Esophagus (tissue), 2 donors: ENCODE results near the gene FUT8. TPM values are rescaled to one million over a fixed set of nuclear protein-coding genes. Genes with fewer than 3 reads are reported as not detected.

ENCODE experiments used
- H3K27ac ChIP-seq, 2 donors: one replicate each; pipeline ENCODE4 v1.5.1; 2013; ENCODE audit warnings: low read depth in 2 of 2, mild to moderate bottlenecking in 2 of 2, inconsistent platforms in 1 of 2, low read length in 1 of 2, moderate library complexity in 1 of 2
- H3K27me3 ChIP-seq, 2 donors: one replicate each; pipeline ENCODE4 v1.6.1; 2013; ENCODE audit warnings: low read length in 2 of 2, control low read depth in 1 of 2, mild to moderate bottlenecking in 1 of 2; ENCODE audit not compliant: insufficient read depth in 2 of 2, control insufficient read depth in 1 of 2
- H3K36me3 ChIP-seq, 2 donors: one replicate each; pipeline ENCODE4 v1.6.1; 2013; ENCODE audit warnings: low read length in 1 of 2; ENCODE audit not compliant: control insufficient read depth in 2 of 2, insufficient read depth in 2 of 2
- H3K4me1 ChIP-seq, 2 donors: one replicate each; pipeline ENCODE4 v1.6.1; 2013; ENCODE audit warnings: low read length in 1 of 2; ENCODE audit not compliant: control insufficient read depth in 2 of 2, insufficient read depth in 2 of 2
- H3K4me3 ChIP-seq, 2 donors: one replicate each; pipeline ENCODE4 v1.5.1; 2013; ENCODE audit warnings: low read length in 2 of 2, mild to moderate bottlenecking in 2 of 2, low read depth in 1 of 2, moderate library complexity in 1 of 2
- H3K9me3 ChIP-seq, 2 donors: one replicate each; pipeline ENCODE4 v1.6.1; 2013; ENCODE audit warnings: mild to moderate bottlenecking in 2 of 2, low read depth in 1 of 2, low read length in 1 of 2, moderate library complexity in 1 of 2; ENCODE audit not compliant: control insufficient read depth in 2 of 2, insufficient read depth in 1 of 2
- whole genome bisulfite sequencing, 2 donors: extraction: QIAGEN DNeasy Blood & Tissue Kit; methylation state at CpG; one replicate each; pipeline ENCODE4 v1.1.7; 2013; 5-methylcytosine and 5-hydroxymethylcytosine counted together
- polyA plus RNA-seq, 2 donors: library from polyadenylated mRNA; stranded (reverse); fragments of 200-250 nt; gene quantifications; one replicate each; pipeline ENCODE4 v1.2.3, GENCODE V29; 2013
- donor health status: healthy with polysubstance abuse.
- donor health status: Bipolar disorder and iron deficiency.

FUT8 gene
- polyA plus RNA-seq, 2 donors, result 2.5 to 3.4 TPM

DNA sequence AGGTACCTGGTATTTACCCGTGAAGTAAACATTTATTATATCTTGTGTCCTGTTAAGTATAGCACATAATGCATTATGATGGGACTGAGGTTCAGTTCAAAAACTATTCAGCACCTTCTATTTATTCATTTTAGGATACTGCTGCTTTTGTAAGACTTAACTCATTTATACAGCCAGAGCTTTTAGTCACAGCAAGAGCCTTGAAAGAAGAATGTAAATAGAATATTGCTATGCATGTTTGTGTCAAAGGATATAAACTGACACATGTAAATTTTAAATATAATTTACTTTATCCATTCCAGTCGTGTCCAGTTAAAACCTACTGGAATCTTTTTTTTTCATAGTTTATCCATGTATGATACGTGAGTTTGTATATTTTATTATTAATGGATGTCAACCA lies 168.8 kb downstream of the FUT8 start:
- 72 to 74% methylated on average over 3 of the region's 3 CpGs for WGBS, 2 donors

DNA sequence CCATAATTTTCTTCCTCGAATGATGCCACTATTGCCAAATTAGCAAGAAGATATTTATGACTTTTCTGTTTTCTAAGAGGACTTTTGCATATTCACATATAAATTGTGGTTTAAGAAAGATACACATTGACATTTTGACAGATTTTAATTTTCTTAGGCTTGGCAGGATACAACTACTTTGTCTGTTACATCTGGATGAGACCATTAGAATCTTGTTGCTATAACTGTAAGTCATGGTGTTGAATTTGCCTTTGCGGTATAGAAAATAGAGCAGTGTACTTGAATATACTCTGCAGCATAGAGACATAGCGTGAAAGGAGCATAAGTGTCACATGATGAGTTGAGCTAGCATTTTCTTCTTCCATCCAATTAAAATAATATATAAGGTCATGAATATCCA lies 169.3 kb downstream of the FUT8 start:
- Histone ChIP-seq H3K9me3 (no peaks in the 10 kb centered on the region), H3K27me3 (no peaks in the 10 kb centered on the region), H3K4me1 (no peaks in the 10 kb centered on the region), H3K27ac (no peak overlapping the region), H3K36me3 (no peaks in the 10 kb centered on the region), H3K4me3 (no peak overlapping the region)
- 94 to 99% methylated on average over 3 of the region's 3 CpGs for WGBS, 2 donors

More for the DNA sequence above, 168.8 kb downstream of the FUT8 start:
- H3K27me3 ChIP-seq, result no peaks in the 10 kb centered on the region
- H3K4me3 ChIP-seq, result no peak overlapping the region
- H3K4me1 ChIP-seq, result no peaks in the 10 kb centered on the region
- H3K36me3 ChIP-seq, result no peaks in the 10 kb centered on the region
- no peak overlapping the region for H3K27ac ChIP-seq
- no peaks in the 10 kb centered on the region for H3K9me3 ChIP-seq

DNA sequence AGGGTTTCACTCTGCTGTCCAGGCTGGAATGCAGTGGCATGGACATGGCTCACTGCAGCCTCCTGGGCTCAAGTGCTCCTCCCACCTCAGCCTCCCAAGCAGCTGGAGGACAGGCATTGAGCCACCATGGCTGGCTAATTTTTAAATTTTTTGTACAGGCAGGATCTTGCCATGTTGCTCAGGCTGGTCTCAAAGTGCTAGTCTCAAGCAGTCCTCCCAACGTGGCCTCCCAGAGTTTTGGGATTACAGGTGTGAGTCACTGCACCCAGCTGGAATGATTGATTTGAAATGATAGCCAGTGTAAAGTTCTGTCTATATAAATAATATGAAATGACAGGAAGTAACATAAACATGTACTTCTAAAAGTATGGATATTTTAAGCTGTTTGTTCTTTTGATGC lies 172.7 kb downstream of the FUT8 start:
- H3K9me3 ChIP-seq, result no peaks in the 10 kb centered on the region
- 52 to 63% methylated on average over 1 of the region's 1 CpG for WGBS, 2 donors
- no peak overlapping the region for H3K4me3 ChIP-seq
- no peaks in the 10 kb centered on the region for H3K36me3 ChIP-seq
- no peak overlapping the region for H3K27ac ChIP-seq
- H3K4me1 ChIP-seq, result no peaks in the 10 kb centered on the region
- H3K27me3 ChIP-seq, result no peaks in the 10 kb centered on the region

DNA sequence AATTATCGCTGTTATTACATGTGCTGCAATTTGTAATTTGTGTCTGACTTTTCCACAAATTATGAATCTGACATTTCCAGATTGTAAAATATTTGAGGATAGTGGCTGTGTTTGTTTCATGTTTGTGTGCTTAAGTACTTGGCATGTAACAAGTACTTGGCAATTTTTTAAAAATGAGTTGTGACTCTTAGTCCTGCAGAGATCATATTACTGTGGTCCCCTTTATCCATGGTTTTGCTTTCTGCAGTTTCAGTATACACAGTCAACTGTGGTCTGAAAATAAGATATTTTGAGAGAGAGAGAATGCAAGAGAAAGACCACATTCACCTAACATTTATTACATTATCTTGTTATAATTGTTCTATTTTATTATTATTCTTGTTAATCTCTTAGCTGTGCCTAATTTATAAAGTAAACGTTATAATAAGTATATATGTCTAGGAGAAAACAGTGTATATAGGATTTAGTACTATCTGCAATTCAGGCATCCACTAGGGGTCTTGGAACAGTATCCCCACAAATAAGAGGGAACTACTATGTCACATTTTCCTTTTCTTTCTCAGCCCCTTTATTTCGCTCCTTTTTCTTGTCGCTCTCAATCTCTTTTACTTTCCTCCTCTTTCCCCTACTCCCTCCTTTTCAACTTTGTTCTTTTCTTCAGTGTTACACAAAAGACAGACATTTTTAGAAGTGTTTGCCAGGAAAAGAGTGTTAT lies 176.1 kb downstream of the FUT8 start:
- Histone ChIP-seq H3K9me3 (no peaks in the 10 kb centered on the region), H3K27me3 (no peaks in the 10 kb centered on the region)
- 86 to 87% methylated on average over 4 of the region's 4 CpGs for WGBS, 2 donors

DNA sequence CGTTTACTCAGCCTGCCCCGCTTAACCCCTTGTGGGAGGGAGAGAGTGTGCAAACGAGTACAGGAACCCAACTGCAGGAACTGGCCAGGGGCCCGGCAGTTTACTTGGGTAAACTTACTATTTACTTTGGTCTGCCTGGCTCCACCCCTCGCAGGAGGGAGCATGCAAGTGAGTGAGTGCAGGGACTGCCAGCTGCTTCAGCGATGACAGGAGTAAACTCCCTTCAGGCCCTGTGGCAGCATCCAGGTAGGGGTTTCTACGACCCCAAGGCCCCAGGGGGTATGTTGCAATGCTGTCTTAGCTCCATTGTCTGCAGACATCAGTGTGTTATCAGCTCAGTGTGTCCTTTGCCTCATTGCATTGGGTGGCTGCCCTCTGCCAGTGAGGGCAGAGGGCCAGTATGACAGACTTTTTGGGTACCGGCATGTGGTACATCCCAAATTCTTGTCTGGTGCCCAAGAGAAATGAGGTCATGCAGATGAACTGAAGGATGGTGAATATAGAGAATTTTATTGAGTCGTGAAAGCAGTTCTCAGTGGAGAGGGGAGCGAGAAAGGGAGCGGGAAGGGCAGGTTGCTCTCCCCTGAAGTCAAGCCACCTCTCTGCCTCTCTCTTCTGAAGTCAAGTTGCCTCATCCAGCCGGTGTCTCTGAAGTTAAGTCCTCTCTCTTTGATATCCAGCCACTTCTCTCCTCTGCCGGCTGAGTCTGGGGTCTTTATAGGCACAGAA lies 181.8 kb downstream of the FUT8 start:
- Histone ChIP-seq H3K4me3 (no peak overlapping the region), H3K36me3 (no peaks in the 10 kb centered on the region), H3K4me1 (no peaks in the 10 kb centered on the region), H3K27me3 (no peaks in the 10 kb centered on the region), H3K27ac (no peak overlapping the region), H3K9me3 (no peaks in the 10 kb centered on the region)
- 74% methylated on average over 13 of the region's 13 CpGs for WGBS, 2 donors

More for the DNA sequence above, 176.1 kb downstream of the FUT8 start:
- H3K4me1 ChIP-seq, result no peaks in the 10 kb centered on the region
- no peaks in the 10 kb centered on the region for H3K36me3 ChIP-seq
- H3K27ac ChIP-seq, result no peak overlapping the region
- H3K4me3 ChIP-seq, result no peak overlapping the region

DNA sequence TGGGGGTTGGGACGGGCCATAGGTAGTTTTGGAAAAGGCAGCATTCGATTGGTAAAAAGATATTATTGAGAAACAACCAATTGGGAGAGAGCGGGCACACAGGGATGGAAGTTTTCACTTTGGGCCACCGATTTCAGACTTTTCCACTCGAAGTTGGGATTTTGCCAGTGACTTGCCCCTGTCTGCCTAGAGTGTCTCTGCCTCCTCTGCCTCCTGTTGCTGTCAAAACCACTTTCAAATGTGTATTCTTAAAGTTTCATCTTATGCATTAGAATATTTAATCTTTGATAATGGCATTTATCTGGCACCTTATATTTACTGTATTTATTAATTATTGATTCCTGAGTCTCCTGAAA lies 182.3 kb downstream of the FUT8 start:
- H3K4me1 ChIP-seq, result no peaks in the 10 kb centered on the region
- no peaks in the 10 kb centered on the region for H3K27me3 ChIP-seq
- H3K36me3 ChIP-seq, result no peaks in the 10 kb centered on the region
- no peak overlapping the region for H3K27ac ChIP-seq
- 88 to 95% methylated on average over 5 of the region's 5 CpGs for WGBS, 2 donors
- no peaks in the 10 kb centered on the region for H3K9me3 ChIP-seq
- no peak overlapping the region for H3K4me3 ChIP-seq

DNA sequence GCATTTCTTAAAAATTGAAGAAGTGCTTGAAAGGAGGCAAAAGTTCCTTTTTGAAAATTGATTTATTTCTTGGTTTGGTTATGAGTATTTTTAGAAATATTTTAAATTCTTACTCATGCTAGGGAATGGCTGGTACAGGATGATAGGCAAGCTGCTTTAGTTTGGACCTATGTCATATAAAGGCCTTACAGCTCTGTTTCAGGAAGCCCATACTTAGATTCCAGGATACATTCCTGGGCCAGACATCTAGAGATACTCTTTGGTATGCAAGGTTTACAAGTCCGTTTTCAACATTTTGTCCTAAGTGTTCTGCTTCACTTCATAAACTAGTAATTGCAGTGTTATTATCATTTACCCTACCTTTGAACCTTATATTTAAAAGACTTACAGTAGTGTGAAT lies 186.8 kb downstream of the FUT8 start:
- WGBS, 2 donors, result 0% methylated on average over 1 of the region's 1 CpG
- Histone ChIP-seq H3K36me3 (no peaks in the 10 kb centered on the region), H3K27me3 (no peaks in the 10 kb centered on the region), H3K9me3 (no peaks in the 10 kb centered on the region), H3K4me3 (no peak overlapping the region), H3K27ac (no peak overlapping the region), H3K4me1 (no peaks in the 10 kb centered on the region)

DNA sequence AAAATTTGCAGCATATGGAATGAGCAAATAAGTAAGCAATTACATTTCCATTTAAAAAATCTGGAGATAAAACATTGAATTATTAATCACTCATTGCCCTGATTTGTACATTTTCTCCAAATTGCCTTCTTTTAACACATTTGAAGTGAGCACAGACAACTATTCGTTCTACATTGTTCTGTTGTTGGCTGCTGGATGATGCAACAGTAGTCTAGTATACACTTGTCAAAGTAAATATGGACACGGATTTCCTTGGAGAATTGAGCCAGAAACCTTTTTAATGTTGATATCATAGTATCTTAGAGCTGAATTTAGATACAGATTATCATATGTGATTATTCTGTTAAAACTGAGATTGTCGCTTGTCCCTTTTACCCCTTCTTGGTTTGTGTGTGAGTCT lies 188.2 kb downstream of the FUT8 start:
- no peak overlapping the region for H3K27ac ChIP-seq
- WGBS, 2 donors, result 65 to 66% methylated on average over 3 of the region's 3 CpGs
- no peaks in the 10 kb centered on the region for H3K27me3 ChIP-seq
- H3K9me3 ChIP-seq, result no peaks in the 10 kb centered on the region
- H3K4me1 ChIP-seq, result no peaks in the 10 kb centered on the region
- no peak overlapping the region for H3K4me3 ChIP-seq
- no peaks in the 10 kb centered on the region for H3K36me3 ChIP-seq

DNA sequence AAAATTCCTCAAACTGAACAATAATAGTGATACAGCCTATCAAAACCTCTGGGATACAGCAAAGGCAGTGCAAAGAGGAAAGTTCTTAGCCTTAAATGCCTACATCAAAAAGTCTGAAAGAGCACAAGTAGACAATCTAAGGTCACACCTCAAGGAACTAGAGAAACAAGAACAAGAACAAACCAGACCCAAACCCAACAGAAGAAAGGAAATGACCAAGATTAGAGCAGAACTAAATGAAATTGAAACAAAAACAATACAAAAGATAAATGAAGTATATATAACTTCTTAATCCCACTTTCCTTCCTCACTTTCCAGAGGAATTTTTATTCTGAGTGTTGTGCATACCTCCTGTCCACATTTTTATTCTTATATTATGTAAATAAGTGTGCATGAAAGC lies 192.0 kb downstream of the FUT8 start:
- Histone ChIP-seq H3K27ac (no peak overlapping the region), H3K9me3 (no peaks in the 10 kb centered on the region), H3K4me1 (no peaks in the 10 kb centered on the region), H3K4me3 (no peak overlapping the region), H3K36me3 (no peaks in the 10 kb centered on the region), H3K27me3 (no peaks in the 10 kb centered on the region)

DNA sequence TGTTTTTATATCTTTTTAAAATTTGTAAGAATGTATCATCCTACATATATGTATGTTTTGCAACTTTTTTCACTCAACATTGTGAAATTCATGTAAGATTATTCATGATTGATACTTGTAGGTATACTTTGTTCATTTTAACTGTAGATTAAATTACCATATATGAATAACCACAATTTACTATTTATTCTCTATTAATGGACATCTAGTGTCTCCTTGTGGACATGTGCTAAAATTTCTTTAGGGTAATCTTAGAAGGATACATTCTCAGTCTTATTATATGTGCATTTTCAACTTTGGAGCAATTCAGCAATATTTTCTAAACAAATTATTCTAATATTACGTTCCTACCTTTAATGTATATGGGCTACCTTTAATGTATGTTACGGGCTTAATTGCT lies 192.4 kb downstream of the FUT8 start:
- H3K36me3 ChIP-seq, result no peaks in the 10 kb centered on the region
- H3K4me3 ChIP-seq, result no peak overlapping the region
- no peaks in the 10 kb centered on the region for H3K27me3 ChIP-seq
- H3K4me1 ChIP-seq, result no peaks in the 10 kb centered on the region
- no peaks in the 10 kb centered on the region for H3K9me3 ChIP-seq
- 46 to 47% methylated on average over 2 of the region's 2 CpGs for WGBS, 2 donors
- no peak overlapping the region for H3K27ac ChIP-seq
